Measurements from ENCODE around the gene ASRGL1. TPM values are rescaled to one million over a fixed set of nuclear protein-coding genes. Genes with fewer than 3 reads are reported as not detected.

The ASRGL1 gene
- total RNA-seq, 5 donors from 2014 or later (not counting 1 experiment from before 2014, with no cell fraction given), result 0.88 to 2.6 (median 1.9) TPM

- peak in 5 of 35 experiments; percentile 3 to 23 (median 12) for DNase-seq
- peaks cover 43 to 60% (median 57%) of the 10 kb centered on the region in 3 donors for H3K4me1 Mint-ChIP-seq
- H3K9me3 ChIP-seq, result no peaks in the 10 kb centered on the region
- ChIA-PET CTCF (interaction anchor here in 1 of 2 donors (1.2 kb wide), 1 partner anchor 8 kb away, joined by 3 read pairs; no protein-coding TSS in a partner anchor), POLR2A (no interaction called here)
- WGBS (ENCODE audit: insufficient coverage), result 46% methylated on average over 7 of the region's 10 CpGs
- peak overlapping the region in 1 of 3 donors; percentile 55 for H3K4me3 Mint-ChIP-seq
- ATAC-seq (replicated peaks in 1 of 4), result no peak
- H3K36me3 ChIP-seq (ENCODE audit: control insufficient read depth in 2 of 2, extremely low read depth in 1 of 2, insufficient read depth in 1 of 2, low read length in 1 of 2), result no peaks in the 10 kb centered on the region
- peaks cover 26 to 54% of the 10 kb centered on the region in 2 experiments for H3K4me1 ChIP-seq (ENCODE audit: control insufficient read depth in 1 of 2, extremely low read depth in 1 of 2, insufficient read depth in 2 of 2, low read length in 2 of 2)
- H3K27ac ChIP-seq (ENCODE audit: low read length), result no peak overlapping the region
- peak overlapping the region; percentile 1 to 77 for H3K27ac Mint-ChIP-seq
- no peaks in the 10 kb centered on the region for H3K36me3 Mint-ChIP-seq
- H3K27me3 Mint-ChIP-seq, result no peaks in the 10 kb centered on the region
- no peak overlapping the region for H3K4me3 ChIP-seq (ENCODE audit: control insufficient read depth in 1 of 2, extremely low read depth in 1 of 2, low read length in 1 of 2)
- H3K27me3 ChIP-seq (replicated peaks in 1 of 2; ENCODE audit: control insufficient read depth in 2 of 2, extremely low read depth in 1 of 2, insufficient read depth in 2 of 2, low read length in 1 of 2), result no peaks in the 10 kb centered on the region
- H3K9me3 Mint-ChIP-seq, result no peaks in the 10 kb centered on the region
These were observed 62.1 kb downstream of the ASRGL1 start for GRCh38 chr11:62399172-62399877.

GRCh38 chr11:62399878-62400266 lies 62.6 kb downstream of the ASRGL1 start:
- H3K36me3 Mint-ChIP-seq, result no peaks in the 10 kb centered on the region
- no peak overlapping the region for H3K27ac ChIP-seq (ENCODE audit: low read length)
- WGBS (ENCODE audit: insufficient coverage), result 98% methylated on average over 6 of the region's 7 CpGs

GRCh38 chr11:62400281-62400680 lies 63.0 kb downstream of the ASRGL1 start:
- Mint-ChIP-seq H3K27ac (peak overlapping the region; percentile 27 to 34), H3K27me3 (no peaks in the 10 kb centered on the region), H3K9me3 (no peaks in the 10 kb centered on the region), H3K4me1 (peaks cover 38 to 55% (median 52%) of the 10 kb centered on the region in 3 donors), H3K36me3 (no peaks in the 10 kb centered on the region), H3K4me3 (peak overlapping the region in 1 of 3 donors; percentile 55)
- no peaks in the 10 kb centered on the region for H3K36me3 ChIP-seq (ENCODE audit: control insufficient read depth in 2 of 2, extremely low read depth in 1 of 2, insufficient read depth in 1 of 2, low read length in 1 of 2)
- H3K27ac ChIP-seq (ENCODE audit: low read length), result no peak overlapping the region
- ChIA-PET CTCF (interaction anchor here in 1 of 2 donors (1.2 kb wide), 1 partner anchor 9 kb away, joined by 3 read pairs; no protein-coding TSS in a partner anchor), POLR2A (no interaction called here)
- H3K9me3 ChIP-seq, result no peaks in the 10 kb centered on the region
- H3K27me3 ChIP-seq (replicated peaks in 1 of 2; ENCODE audit: control insufficient read depth in 2 of 2, extremely low read depth in 1 of 2, insufficient read depth in 2 of 2, low read length in 1 of 2), result no peaks in the 10 kb centered on the region
- DNase-seq, result no peak
- H3K4me3 ChIP-seq (ENCODE audit: control insufficient read depth in 1 of 2, extremely low read depth in 1 of 2, low read length in 1 of 2), result no peak overlapping the region
- peaks cover 26 to 51% of the 10 kb centered on the region in 2 experiments for H3K4me1 ChIP-seq (ENCODE audit: control insufficient read depth in 1 of 2, extremely low read depth in 1 of 2, insufficient read depth in 2 of 2, low read length in 2 of 2)
- WGBS (ENCODE audit: insufficient coverage), result 78% methylated on average over 1 of the region's 6 CpGs
- ATAC-seq (replicated peaks in 1 of 4), result no peak

More at GRCh38 chr11:62399878-62400266, 62.6 kb downstream of the ASRGL1 start:
- Histone ChIP-seq H3K27me3 (replicated peaks in 1 of 2; ENCODE audit: control insufficient read depth in 2 of 2, extremely low read depth in 1 of 2, insufficient read depth in 2 of 2, low read length in 1 of 2) (no peaks in the 10 kb centered on the region), H3K4me3 (ENCODE audit: control insufficient read depth in 1 of 2, extremely low read depth in 1 of 2, low read length in 1 of 2) (no peak overlapping the region), H3K9me3 (no peaks in the 10 kb centered on the region), H3K4me1 (ENCODE audit: control insufficient read depth in 1 of 2, extremely low read depth in 1 of 2, insufficient read depth in 2 of 2, low read length in 2 of 2) (peaks cover 26 to 54% of the 10 kb centered on the region in 2 experiments), H3K36me3 (ENCODE audit: control insufficient read depth in 2 of 2, extremely low read depth in 1 of 2, insufficient read depth in 1 of 2, low read length in 1 of 2) (no peaks in the 10 kb centered on the region)
- DNase-seq, result no peak
- no peak for ATAC-seq (replicated peaks in 1 of 4)
- Mint-ChIP-seq H3K9me3 (no peaks in the 10 kb centered on the region), H3K27me3 (no peaks in the 10 kb centered on the region), H3K27ac (peak overlapping the region; percentile 34 to 36), H3K4me1 (peaks cover 41 to 58% (median 54%) of the 10 kb centered on the region in 3 donors), H3K4me3 (peak overlapping the region in 1 of 3 donors; percentile 55)
- CTCF ChIA-PET, result interaction anchor here in 1 of 2 donors (1.2 kb wide), 1 partner anchor 8 kb away, joined by 3 read pairs; no protein-coding TSS in a partner anchor
- POLR2A ChIA-PET, result no interaction called here

DNA sequence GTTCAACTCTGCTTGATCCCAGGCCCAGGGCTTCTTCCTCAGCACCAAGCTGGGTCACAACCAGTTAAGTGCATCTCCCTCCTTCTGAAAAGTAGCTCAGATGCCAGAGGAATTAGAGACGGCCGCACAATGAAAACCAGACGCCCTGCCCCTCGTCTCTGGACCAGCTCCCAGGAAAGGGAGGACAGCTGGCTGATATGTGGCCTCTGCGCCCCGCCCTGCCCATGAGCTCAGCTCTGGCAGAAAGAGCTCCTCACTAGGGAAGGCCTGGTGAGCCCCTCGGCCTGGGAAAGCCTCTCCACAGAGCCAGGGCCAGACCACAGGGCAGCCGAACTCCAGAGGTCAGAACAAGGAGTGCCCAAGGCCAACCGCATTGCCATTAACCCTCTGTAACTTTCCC lies 63.5 kb downstream of the ASRGL1 start:
- POLR2A ChIA-PET, result no interaction called here
- Mint-ChIP-seq H3K4me3 (peak overlapping the region in 1 of 3 donors; percentile 84), H3K36me3 (no peaks in the 10 kb centered on the region)

GRCh38 chr11:62401356-62401755 lies 64.1 kb downstream of the ASRGL1 start:
- Mint-ChIP-seq H3K9me3 (no peaks in the 10 kb centered on the region), H3K27me3 (no peaks in the 10 kb centered on the region), H3K4me3 (peak overlapping the region; percentile 60 to 84 (median 76)), H3K36me3 (no peaks in the 10 kb centered on the region), H3K27ac (peak overlapping the region; percentile 89 to 93), H3K4me1 (peaks cover 38 to 55% (median 52%) of the 10 kb centered on the region in 3 donors)
- ChIA-PET CTCF (interaction anchor here in 1 of 2 donors (1.1 to 1.4 kb wide), 2 partner anchors 8 to 23 kb away, joined by 3 to 8 read pairs; no protein-coding TSS in a partner anchor), POLR2A (interaction anchor here in 1 of 2 donors (0.6 kb wide), 1 partner anchor 61 kb away, joined by 6 read pairs; no protein-coding TSS in a partner anchor)
- DNase-seq (no peak), ATAC-seq (replicated peaks in 1 of 4) (no peak)
- peak overlapping the region; percentile 62 for H3K27ac ChIP-seq (ENCODE audit: low read length)
- H3K4me3 ChIP-seq (ENCODE audit: control insufficient read depth in 1 of 2, extremely low read depth in 1 of 2, low read length in 1 of 2), result peak overlapping the region; percentile 25 to 33
- peaks cover 26 to 51% of the 10 kb centered on the region in 2 experiments for H3K4me1 ChIP-seq (ENCODE audit: control insufficient read depth in 1 of 2, extremely low read depth in 1 of 2, insufficient read depth in 2 of 2, low read length in 2 of 2)
- no peaks in the 10 kb centered on the region for H3K9me3 ChIP-seq
- H3K36me3 ChIP-seq (ENCODE audit: control insufficient read depth in 2 of 2, extremely low read depth in 1 of 2, insufficient read depth in 1 of 2, low read length in 1 of 2), result no peaks in the 10 kb centered on the region
- H3K27me3 ChIP-seq (replicated peaks in 1 of 2; ENCODE audit: control insufficient read depth in 2 of 2, extremely low read depth in 1 of 2, insufficient read depth in 2 of 2, low read length in 1 of 2), result no peaks in the 10 kb centered on the region
- 97% methylated on average over 4 of the region's 5 CpGs for WGBS (ENCODE audit: insufficient coverage)

More for the DNA sequence above, 63.5 kb downstream of the ASRGL1 start:
- H3K27ac Mint-ChIP-seq, result peak overlapping the region; percentile 16 to 27
- DNase-seq (no peak), ATAC-seq (replicated peaks in 1 of 4) (no peak)
- 97% methylated on average over 8 of the region's 9 CpGs for WGBS (ENCODE audit: insufficient coverage)
- Histone ChIP-seq H3K9me3 (no peaks in the 10 kb centered on the region), H3K4me1 (ENCODE audit: control insufficient read depth in 1 of 2, extremely low read depth in 1 of 2, insufficient read depth in 2 of 2, low read length in 2 of 2) (peaks cover 26 to 51% of the 10 kb centered on the region in 2 experiments), H3K36me3 (ENCODE audit: control insufficient read depth in 2 of 2, extremely low read depth in 1 of 2, insufficient read depth in 1 of 2, low read length in 1 of 2) (no peaks in the 10 kb centered on the region), H3K27ac (ENCODE audit: low read length) (no peak overlapping the region), H3K4me3 (ENCODE audit: control insufficient read depth in 1 of 2, extremely low read depth in 1 of 2, low read length in 1 of 2) (no peak overlapping the region), H3K27me3 (replicated peaks in 1 of 2; ENCODE audit: control insufficient read depth in 2 of 2, extremely low read depth in 1 of 2, insufficient read depth in 2 of 2, low read length in 1 of 2) (no peaks in the 10 kb centered on the region)
- no peaks in the 10 kb centered on the region for H3K27me3 Mint-ChIP-seq
- CTCF ChIA-PET, result interaction anchor here in 1 of 2 donors (1.2 kb wide), 1 partner anchor 9 kb away, joined by 3 read pairs; no protein-coding TSS in a partner anchor
- no peaks in the 10 kb centered on the region for H3K9me3 Mint-ChIP-seq
- H3K4me1 Mint-ChIP-seq, result peaks cover 38 to 55% (median 52%) of the 10 kb centered on the region in 3 donors

DNA sequence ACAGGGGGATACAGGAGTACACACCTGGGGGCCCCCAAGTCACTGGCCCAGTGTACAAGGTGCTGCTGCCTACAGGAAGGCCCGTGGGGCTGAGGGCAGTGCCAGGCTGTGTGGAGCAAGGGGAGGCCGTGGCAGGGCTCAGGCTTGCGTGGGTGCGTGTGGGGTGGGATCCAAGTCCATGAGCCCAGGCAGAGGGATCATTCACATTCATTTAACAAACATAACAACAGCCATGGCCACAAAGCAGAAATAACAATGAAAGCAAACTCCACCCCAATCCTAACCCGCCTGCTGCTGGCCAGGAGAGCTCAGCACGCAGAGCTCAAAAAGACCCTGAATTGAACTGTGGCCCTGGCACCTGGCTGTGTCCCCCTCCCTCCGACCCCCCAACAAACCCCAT lies 64.6 kb downstream of the ASRGL1 start:
- ChIA-PET POLR2A (interaction anchor here in 1 of 2 donors (0.6 kb wide), 1 partner anchor 186 kb away, joined by 3 read pairs; no protein-coding TSS in a partner anchor), CTCF (interaction anchor here in 1 of 2 donors (1.1 to 1.4 kb wide), 2 partner anchors 9 to 23 kb away, joined by 3 to 8 read pairs; no protein-coding TSS in a partner anchor)
- Mint-ChIP-seq H3K27ac (peak overlapping the region; percentile 89 to 93), H3K27me3 (no peaks in the 10 kb centered on the region), H3K4me1 (peaks cover 38 to 55% (median 52%) of the 10 kb centered on the region in 3 donors), H3K9me3 (no peaks in the 10 kb centered on the region), H3K4me3 (peak overlapping the region; percentile 60 to 84 (median 76)), H3K36me3 (no peaks in the 10 kb centered on the region)
- no peaks in the 10 kb centered on the region for H3K9me3 ChIP-seq
- H3K36me3 ChIP-seq (ENCODE audit: control insufficient read depth in 2 of 2, extremely low read depth in 1 of 2, insufficient read depth in 1 of 2, low read length in 1 of 2), result no peaks in the 10 kb centered on the region
- H3K27ac ChIP-seq (ENCODE audit: low read length), result peak overlapping the region; percentile 62
- no peaks in the 10 kb centered on the region for H3K27me3 ChIP-seq (replicated peaks in 1 of 2; ENCODE audit: control insufficient read depth in 2 of 2, extremely low read depth in 1 of 2, insufficient read depth in 2 of 2, low read length in 1 of 2)
- DNase-seq (no peak), ATAC-seq (replicated peaks in 1 of 4) (peak; percentile 9 to 26 (median 17))
- WGBS (ENCODE audit: insufficient coverage), result 50% methylated on average over 5 of the region's 7 CpGs
- H3K4me3 ChIP-seq (ENCODE audit: control insufficient read depth in 1 of 2, extremely low read depth in 1 of 2, low read length in 1 of 2), result peak overlapping the region; percentile 25 to 33
- H3K4me1 ChIP-seq (ENCODE audit: control insufficient read depth in 1 of 2, extremely low read depth in 1 of 2, insufficient read depth in 2 of 2, low read length in 2 of 2), result peaks cover 26 to 51% of the 10 kb centered on the region in 2 experiments

All from T-cell (primary cell).